HepG2 (cell line): Measurements from ENCODE around the gene HDLBP. TPM values are rescaled to one million over a fixed set of nuclear protein-coding genes. Genes with fewer than 3 reads are reported as not detected.
A peak's percentile ranks its signal among the peaks of the same experiment; 100 is the strongest.

Experiments used
- CREM ChIP-seq, 2 experiments: sonication (generic) in 1 of 2; formaldehyde crosslinking in 1 of 2; IDR thresholded peaks; 2 replicates each; pipeline versions ENCODE4 v1.4.0 to v1.6.1; 2016 to 2020; ENCODE audit warnings: antibody characterized with exemption in 1 of 2, mild to moderate bottlenecking in 1 of 2, missing genetic modification reagents in 1 of 2
- ETV5 ChIP-seq: IDR thresholded peaks from 2 replicates; pipeline ENCODE4 v1.6.1; 2018; ENCODE audit warnings: missing biosample characterization, missing genetic modification reagents, inconsistent platforms, borderline replicate concordance
- FOXA1 ChIP-seq, 2 experiments: fragments of 450-650 bp in 1 of 2; sonication (generic) in 1 of 2; formaldehyde crosslinking in 1 of 2; IDR thresholded peaks; 2 replicates each; pipeline versions ENCODE4 v1.4.0 to v1.6.1; 2016 to 2020; ENCODE audit warnings: missing genetic modification reagents in 1 of 2
- HMG20A ChIP-seq: IDR thresholded peaks from 2 replicates; pipeline ENCODE4 v1.6.1; 2016; ENCODE audit warnings: borderline replicate concordance
- KAT2B ChIP-seq: fragments of 150-350 bp; IDR thresholded peaks from 2 replicates; pipeline ENCODE4 v1.6.1; 2014; ENCODE audit warnings: low read depth, low read length, borderline replicate concordance
- KDM4B ChIP-seq: sonication (generic); formaldehyde crosslinking; IDR thresholded peaks from 2 replicates; pipeline ENCODE4 v1.4.0; 2020; ENCODE audit warnings: missing genetic modification reagents
- MAFG ChIP-seq: sonication (generic); formaldehyde crosslinking; IDR thresholded peaks from 2 replicates; pipeline ENCODE4 v1.5.1; 2020; ENCODE audit warnings: mild to moderate bottlenecking, missing genetic modification reagents
- NR2F1 ChIP-seq, 2 experiments: fragments of 450-650 bp in 1 of 2; formaldehyde crosslinking in 1 of 2; IDR thresholded peaks; 2 replicates each; pipeline versions ENCODE4 v1.5.0 to v1.6.1; 2016 to 2020; ENCODE audit warnings: mild to moderate bottlenecking in 1 of 2, missing compliant biosample characterization in 1 of 2, missing genetic modification reagents in 1 of 2, moderate library complexity in 1 of 2
- SMAD3 ChIP-seq: sonication (generic); formaldehyde crosslinking; IDR thresholded peaks from 2 replicates; pipeline ENCODE4 v1.4.0; 2020; ENCODE audit warnings: missing genetic modification reagents
- SP1 ChIP-seq, 2 experiments: fragments of 450-650 bp in 1 of 2; sonication (generic) in 1 of 2; formaldehyde crosslinking in 1 of 2; IDR thresholded peaks; 2 replicates each; pipeline versions ENCODE4 v1.4.0 to v1.6.1; 2016 to 2020; ENCODE audit warnings: missing genetic modification reagents in 1 of 2
- TBP ChIP-seq: sonication (generic); formaldehyde crosslinking; IDR thresholded peaks from 2 replicates; pipeline ENCODE4 v1.5.0; 2020; ENCODE audit warnings: missing genetic modification reagents
- TCF12 ChIP-seq, 2 experiments: fragments of 450-650 bp in 1 of 2; sonication (generic) in 1 of 2; formaldehyde crosslinking in 1 of 2; IDR thresholded peaks; 2 replicates each; pipeline versions ENCODE4 v1.6.1 to v1.8.0; 2017 to 2022; ENCODE audit warnings: antibody characterized with exemption in 1 of 2, mild to moderate bottlenecking in 1 of 2, missing genetic modification reagents in 1 of 2, moderate library complexity in 1 of 2
- ZKSCAN5 ChIP-seq: sonication (generic); formaldehyde crosslinking; IDR thresholded peaks from 2 replicates; pipeline ENCODE4 v1.5.1; 2020; ENCODE audit warnings: mild to moderate bottlenecking, missing genetic modification reagents
- ZNF264 ChIP-seq: sonication (generic); formaldehyde crosslinking; IDR thresholded peaks from 2 replicates; pipeline ENCODE4 v1.4.0; 2020; ENCODE audit warnings: missing genetic modification reagents
- ZNF282 ChIP-seq: fragments of 450-650 bp; IDR thresholded peaks from 2 replicates; pipeline ENCODE4 v1.6.1; 2018; ENCODE audit not compliant: partially characterized antibody
- ZNF773 ChIP-seq: sonication (generic); formaldehyde crosslinking; IDR thresholded peaks from 2 replicates; pipeline ENCODE4 v1.4.0; 2020; ENCODE audit warnings: missing genetic modification reagents, borderline replicate concordance
- polyA plus RNA-seq, 8 experiments: library from polyadenylated mRNA; depleted of rRNA in 3 of 8; stranded (reverse) in 7 of 8; unstranded in 1 of 8; fragments of >200 nt; fragmentation: Illumina TruSeq in 4 of 8; extraction: Trizol in 4 of 8; gene quantifications; 2 replicates each; pipeline versions ENCODE4 v1.2.1 to v1.2.3, GENCODE V29; 2011 to 2016; ENCODE audit warnings: low read depth in 4 of 8, missing spikeins in 1 of 8, mixed read lengths in 1 of 8; ENCODE audit not compliant: insufficient read depth in 1 of 8
- total RNA-seq, 5 experiments: library from RNA; depleted of rRNA; stranded (reverse); fragments of >200 nt; fragmentation: Illumina TruSeq; extraction: Trizol; gene quantifications; 2 replicates each; pipeline ENCODE4 v1.2.3, GENCODE V29; 2016; ENCODE audit warnings: low read depth in 1 of 5
- TF ChIP-seq, protein P1 (sequence below): sonication (generic); formaldehyde crosslinking; IDR thresholded peaks from 2 replicates; pipeline ENCODE4 v1.5.1; 2020; ENCODE audit warnings: missing genetic modification reagents, mild to moderate bottlenecking, borderline replicate concordance
- TF ChIP-seq, protein P2 (sequence below): fragments of 450-650 bp; IDR thresholded peaks from 2 replicates; pipeline ENCODE4 v1.6.1; 2016
- TF ChIP-seq, protein P3 (sequence below): sonication (generic); formaldehyde crosslinking; IDR thresholded peaks from 2 replicates; pipeline ENCODE4 v1.5.1; 2020; ENCODE audit warnings: mild to moderate bottlenecking, missing genetic modification reagents, borderline replicate concordance
- TF ChIP-seq, protein P4 (sequence below): IDR thresholded peaks from 2 replicates; pipeline ENCODE4 v1.6.1; 2016

HDLBP gene
- total and polyA plus RNA-seq, 2 of the 13 experiments (the other 11 are each of a cell fraction or from before 2014, with no cell fraction given): 464 to 707 TPM

DNA sequence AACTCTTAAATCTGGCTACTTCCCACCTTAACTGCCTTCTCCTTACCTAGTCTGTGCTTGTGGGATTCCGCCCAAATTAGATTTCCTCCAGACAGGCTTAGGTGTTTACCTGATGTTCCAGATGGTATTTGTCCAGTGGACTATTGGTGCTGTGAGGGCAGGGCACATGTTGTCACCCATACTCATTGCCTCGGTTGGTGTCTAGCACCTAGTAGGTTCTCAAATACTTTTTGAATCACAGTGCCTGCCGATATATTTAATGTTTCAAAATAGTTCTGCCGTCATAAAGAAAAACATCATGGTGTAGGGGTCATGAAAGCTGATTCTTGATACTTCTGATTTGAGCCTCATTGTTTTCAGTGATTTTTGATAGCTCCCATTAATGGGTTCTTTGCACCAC lies 1.4 kb upstream of the HDLBP start (continued):
- TF ChIP-seq, protein P1, sequence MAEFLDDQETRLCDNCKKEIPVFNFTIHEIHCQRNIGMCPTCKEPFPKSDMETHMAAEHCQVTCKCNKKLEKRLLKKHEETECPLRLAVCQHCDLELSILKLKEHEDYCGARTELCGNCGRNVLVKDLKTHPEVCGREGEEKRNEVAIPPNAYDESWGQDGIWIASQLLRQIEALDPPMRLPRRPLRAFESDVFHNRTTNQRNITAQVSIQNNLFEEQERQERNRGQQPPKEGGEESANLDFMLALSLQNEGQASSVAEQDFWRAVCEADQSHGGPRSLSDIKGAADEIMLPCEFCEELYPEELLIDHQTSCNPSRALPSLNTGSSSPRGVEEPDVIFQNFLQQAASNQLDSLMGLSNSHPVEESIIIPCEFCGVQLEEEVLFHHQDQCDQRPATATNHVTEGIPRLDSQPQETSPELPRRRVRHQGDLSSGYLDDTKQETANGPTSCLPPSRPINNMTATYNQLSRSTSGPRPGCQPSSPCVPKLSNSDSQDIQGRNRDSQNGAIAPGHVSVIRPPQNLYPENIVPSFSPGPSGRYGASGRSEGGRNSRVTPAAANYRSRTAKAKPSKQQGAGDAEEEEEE (CRISPR knock-in tag): no peak
- no peak for TF ChIP-seq TBP
- no peak for TF ChIP-seq NR2F1 (CRISPR knock-in tag; IDR thresholded peaks at IDR 0.05)
- TF ChIP-seq, protein P2, sequence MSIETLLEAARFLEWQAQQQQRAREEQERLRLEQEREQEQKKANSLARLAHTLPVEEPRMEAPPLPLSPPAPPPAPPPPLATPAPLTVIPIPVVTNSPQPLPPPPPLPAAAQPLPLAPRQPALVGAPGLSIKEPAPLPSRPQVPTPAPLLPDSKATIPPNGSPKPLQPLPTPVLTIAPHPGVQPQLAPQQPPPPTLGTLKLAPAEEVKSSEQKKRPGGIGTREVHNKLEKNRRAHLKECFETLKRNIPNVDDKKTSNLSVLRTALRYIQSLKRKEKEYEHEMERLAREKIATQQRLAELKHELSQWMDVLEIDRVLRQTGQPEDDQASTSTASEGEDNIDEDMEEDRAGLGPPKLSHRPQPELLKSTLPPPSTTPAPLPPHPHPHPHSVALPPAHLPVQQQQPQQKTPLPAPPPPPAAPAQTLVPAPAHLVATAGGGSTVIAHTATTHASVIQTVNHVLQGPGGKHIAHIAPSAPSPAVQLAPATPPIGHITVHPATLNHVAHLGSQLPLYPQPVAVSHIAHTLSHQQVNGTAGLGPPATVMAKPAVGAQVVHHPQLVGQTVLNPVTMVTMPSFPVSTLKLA: no peak
- no peak for TF ChIP-seq MAFG
- TF ChIP-seq ZKSCAN5 (CRISPR knock-in tag): no peak
- 0 out of 2 replicates have a peak, but pooled peaks have one; percentile 2 for TF ChIP-seq CREM (IDR thresholded peaks at IDR 0.05)
- no peak for TF ChIP-seq CREM (CRISPR knock-in tag; IDR thresholded peaks at IDR 0.05)
- TF ChIP-seq SMAD3 (CRISPR knock-in tag): no peak
- no peak for TF ChIP-seq SP1 (IDR thresholded peaks at IDR 0.05)
- TF ChIP-seq SP1 (CRISPR knock-in tag; IDR thresholded peaks at IDR 0.05): 0 out of 2 replicates have a peak, but pooled peaks have one; percentile 3
- TF ChIP-seq KDM4B (CRISPR knock-in tag): no peak
- TF ChIP-seq, protein P3, sequence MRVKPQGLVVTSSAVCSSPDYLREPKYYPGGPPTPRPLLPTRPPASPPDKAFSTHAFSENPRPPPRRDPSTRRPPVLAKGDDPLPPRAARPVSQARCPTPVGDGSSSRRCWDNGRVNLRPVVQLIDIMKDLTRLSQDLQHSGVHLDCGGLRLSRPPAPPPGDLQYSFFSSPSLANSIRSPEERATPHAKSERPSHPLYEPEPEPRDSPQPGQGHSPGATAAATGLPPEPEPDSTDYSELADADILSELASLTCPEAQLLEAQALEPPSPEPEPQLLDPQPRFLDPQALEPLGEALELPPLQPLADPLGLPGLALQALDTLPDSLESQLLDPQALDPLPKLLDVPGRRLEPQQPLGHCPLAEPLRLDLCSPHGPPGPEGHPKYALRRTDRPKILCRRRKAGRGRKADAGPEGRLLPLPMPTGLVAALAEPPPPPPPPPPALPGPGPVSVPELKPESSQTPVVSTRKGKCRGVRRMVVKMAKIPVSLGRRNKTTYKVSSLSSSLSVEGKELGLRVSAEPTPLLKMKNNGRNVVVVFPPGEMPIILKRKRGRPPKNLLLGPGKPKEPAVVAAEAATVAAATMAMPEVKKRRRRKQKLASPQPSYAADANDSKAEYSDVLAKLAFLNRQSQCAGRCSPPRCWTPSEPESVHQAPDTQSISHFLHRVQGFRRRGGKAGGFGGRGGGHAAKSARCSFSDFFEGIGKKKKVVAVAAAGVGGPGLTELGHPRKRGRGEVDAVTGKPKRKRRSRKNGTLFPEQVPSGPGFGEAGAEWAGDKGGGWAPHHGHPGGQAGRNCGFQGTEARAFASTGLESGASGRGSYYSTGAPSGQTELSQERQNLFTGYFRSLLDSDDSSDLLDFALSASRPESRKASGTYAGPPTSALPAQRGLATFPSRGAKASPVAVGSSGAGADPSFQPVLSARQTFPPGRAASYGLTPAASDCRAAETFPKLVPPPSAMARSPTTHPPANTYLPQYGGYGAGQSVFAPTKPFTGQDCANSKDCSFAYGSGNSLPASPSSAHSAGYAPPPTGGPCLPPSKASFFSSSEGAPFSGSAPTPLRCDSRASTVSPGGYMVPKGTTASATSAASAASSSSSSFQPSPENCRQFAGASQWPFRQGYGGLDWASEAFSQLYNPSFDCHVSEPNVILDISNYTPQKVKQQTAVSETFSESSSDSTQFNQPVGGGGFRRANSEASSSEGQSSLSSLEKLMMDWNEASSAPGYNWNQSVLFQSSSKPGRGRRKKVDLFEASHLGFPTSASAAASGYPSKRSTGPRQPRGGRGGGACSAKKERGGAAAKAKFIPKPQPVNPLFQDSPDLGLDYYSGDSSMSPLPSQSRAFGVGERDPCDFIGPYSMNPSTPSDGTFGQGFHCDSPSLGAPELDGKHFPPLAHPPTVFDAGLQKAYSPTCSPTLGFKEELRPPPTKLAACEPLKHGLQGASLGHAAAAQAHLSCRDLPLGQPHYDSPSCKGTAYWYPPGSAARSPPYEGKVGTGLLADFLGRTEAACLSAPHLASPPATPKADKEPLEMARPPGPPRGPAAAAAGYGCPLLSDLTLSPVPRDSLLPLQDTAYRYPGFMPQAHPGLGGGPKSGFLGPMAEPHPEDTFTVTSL: no peak
- TF ChIP-seq FOXA1 (IDR thresholded peaks at IDR 0.05): no peak
- no peak for TF ChIP-seq FOXA1 (CRISPR knock-in tag; IDR thresholded peaks at IDR 0.05)
- TF ChIP-seq, protein P4, sequence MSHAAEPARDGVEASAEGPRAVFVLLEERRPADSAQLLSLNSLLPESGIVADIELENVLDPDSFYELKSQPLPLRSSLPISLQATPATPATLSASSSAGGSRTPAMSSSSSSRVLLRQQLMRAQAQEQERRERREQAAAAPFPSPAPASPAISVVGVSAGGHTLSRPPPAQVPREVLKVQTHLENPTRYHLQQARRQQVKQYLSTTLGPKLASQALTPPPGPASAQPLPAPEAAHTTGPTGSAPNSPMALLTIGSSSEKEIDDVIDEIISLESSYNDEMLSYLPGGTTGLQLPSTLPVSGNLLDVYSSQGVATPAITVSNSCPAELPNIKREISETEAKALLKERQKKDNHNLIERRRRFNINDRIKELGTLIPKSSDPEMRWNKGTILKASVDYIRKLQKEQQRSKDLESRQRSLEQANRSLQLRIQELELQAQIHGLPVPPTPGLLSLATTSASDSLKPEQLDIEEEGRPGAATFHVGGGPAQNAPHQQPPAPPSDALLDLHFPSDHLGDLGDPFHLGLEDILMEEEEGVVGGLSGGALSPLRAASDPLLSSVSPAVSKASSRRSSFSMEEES (CRISPR knock-in tag): no peak
- no peak for TF ChIP-seq ZNF773 (CRISPR knock-in tag)
- TF ChIP-seq ZNF282: no peak
- no peak for TF ChIP-seq KAT2B
- no peak; the same call in 1 of the 2 replicates for TF ChIP-seq ETV5 (CRISPR knock-in tag)
- no peak for TF ChIP-seq HMG20A (CRISPR knock-in tag)
- TF ChIP-seq ZNF264 (CRISPR knock-in tag): no peak
- TF ChIP-seq TCF12 (IDR thresholded peaks at IDR 0.05): no peak
- TF ChIP-seq TCF12 (CRISPR knock-in tag; IDR thresholded peaks at IDR 0.05): no peak
- TF ChIP-seq, all 625 proteins: peak for 17
